SK-N-SH (cell line): ENCODE measurements around the gene ERVMER34-1. TPM values are rescaled to one million over a fixed set of nuclear protein-coding genes. Genes with fewer than 3 reads are reported as not detected.

Experiments used
- CTCF ChIA-PET: fragments of 300-600, 350-600 bp; formaldehyde crosslinking; extraction: SDS; loops from one replicate; lab custom pipeline; 2021; lab: Yijun Ruan, JAX
- POLR2A ChIA-PET: fragments of 350-600 bp; sonication (Branson Sonifier 250); formaldehyde crosslinking; extraction: SDS; loops from one replicate; lab custom pipeline; 2020; ENCODE audit warnings: antibody characterized with exemption, inconsistent platforms; lab: Yijun Ruan, JAX
- DNase-seq: peaks from one replicate; pipeline ENCODE4 v3.0.0; 2012
- H2AFZ ChIP-seq: fragments of 200-600 bp; sonication (generic); 2 replicates; pipeline ENCODE4 v1.8.1; 2016; ENCODE audit warnings: antibody characterized with exemption, mild to moderate bottlenecking, low read depth
- H3F3A ChIP-seq: fragments of 200-600 bp; sonication (generic); replicated peaks from 2 replicates; pipeline ENCODE3; 2016; ENCODE audit warnings: antibody characterized with exemption, mild to moderate bottlenecking; ENCODE audit not compliant: insufficient read depth
- H3K27ac ChIP-seq, 2 experiments: fragments of 200-500 bp in 1 of 2; fragments of 200-600 bp in 1 of 2; sonication (Bioruptor generic) in 1 of 2; sonication (generic), shearing (Covaris generic) in 1 of 2; 2 replicates each; pipeline versions ENCODE4 v1.5.1 to v1.6.1; 2014 to 2016; ENCODE audit warnings: low read depth in 2 of 2, inconsistent platforms in 1 of 2, low read length in 1 of 2, mild to moderate bottlenecking in 1 of 2, mixed read lengths in 1 of 2
- H3K27me3 ChIP-seq: fragments of 200-600 bp; sonication (generic), shearing (Covaris generic); 2 replicates; pipeline ENCODE4 v1.6.1; 2016; ENCODE audit warnings: mixed run types; ENCODE audit not compliant: insufficient read depth
- H3K36me3 ChIP-seq, 2 experiments: fragments of 200-500 bp in 1 of 2; fragments of 200-600 bp in 1 of 2; sonication (Bioruptor generic) in 1 of 2; sonication (generic) in 1 of 2; replicated peaks in 1 of 2; 2 replicates each; pipeline versions ENCODE3 to v1.5.1; 2014 to 2016; ENCODE audit warnings: low read length in 1 of 2, mild to moderate bottlenecking in 1 of 2; ENCODE audit not compliant: insufficient read depth in 2 of 2, control insufficient read depth in 1 of 2
- H3K4me1 ChIP-seq, 2 experiments: fragments of 200-500 bp in 1 of 2; fragments of 200-600 bp in 1 of 2; sonication (Bioruptor generic) in 1 of 2; sonication (generic), shearing (Covaris generic) in 1 of 2; 2 replicates each; pipeline versions ENCODE4 v1.5.1 to v1.6.1; 2014 to 2016; ENCODE audit warnings: low read depth in 1 of 2, low read length in 1 of 2, mixed run types in 1 of 2; ENCODE audit not compliant: insufficient read depth in 2 of 2, control insufficient read depth in 1 of 2
- H3K4me2 ChIP-seq: fragments of 200-600 bp; sonication (generic), shearing (Covaris generic); 2 replicates; pipeline ENCODE4 v1.6.1; 2017; ENCODE audit warnings: mixed run types
- H3K4me3 ChIP-seq, 2 experiments: fragments of 200-500 bp in 1 of 2; fragments of 200-600 bp in 1 of 2; sonication (Bioruptor generic) in 1 of 2; sonication (generic), shearing (Covaris generic) in 1 of 2; 2 replicates each; pipeline versions ENCODE4 v1.5.1 to v1.8.1; 2014 to 2016; ENCODE audit warnings: low read depth in 2 of 2, inconsistent platforms in 1 of 2, low read length in 1 of 2, mild to moderate bottlenecking in 1 of 2, mixed read lengths in 1 of 2, moderate library complexity in 1 of 2
- H3K79me2 ChIP-seq: fragments of 200-600 bp; sonication (generic); 2 replicates; pipeline ENCODE4 v1.8.1; 2017; ENCODE audit warnings: mild to moderate bottlenecking; ENCODE audit not compliant: insufficient read depth
- H3K9ac ChIP-seq: fragments of 200-600 bp; sonication (generic); 2 replicates; pipeline ENCODE4 v1.6.1; 2017; ENCODE audit warnings: mixed run types
- H3K9me2 ChIP-seq: fragments of 200-600 bp; sonication (generic); 2 replicates; pipeline ENCODE4 v1.6.1; 2017; ENCODE audit warnings: mixed run types
- H3K9me3 ChIP-seq: fragments of 200-600 bp; sonication (generic); 2 replicates; pipeline ENCODE4 v1.6.1; 2017; ENCODE audit warnings: mixed run types, mild to moderate bottlenecking, moderate library complexity
- H4K20me1 ChIP-seq: fragments of 200-600 bp; sonication (generic); 2 replicates; pipeline ENCODE4 v1.6.1; 2017; ENCODE audit warnings: mild to moderate bottlenecking, mixed run types; ENCODE audit not compliant: insufficient read depth
- CHD2 ChIP-seq: fragments of 150-350 bp; IDR thresholded peaks from 2 replicates; pipeline ENCODE4 v1.6.1; 2018; ENCODE audit warnings: low read length; ENCODE audit not compliant: partially characterized antibody
- CTCF ChIP-seq: fragments of 200-600 bp; sonication (generic); IDR thresholded peaks from 2 replicates; pipeline ENCODE4 v1.6.1; 2017; ENCODE audit warnings: antibody characterized with exemption, mild to moderate bottlenecking, moderate library complexity
- ELF1 ChIP-seq: IDR thresholded peaks from 2 replicates; pipeline ENCODE4 v1.4.0; 2012
- FOSL2 ChIP-seq: IDR thresholded peaks from 2 replicates; pipeline ENCODE4 v1.4.0; 2012; ENCODE audit warnings: low read depth, mild to moderate bottlenecking, moderate library complexity, borderline replicate concordance
- GABPA ChIP-seq: IDR thresholded peaks from 2 replicates; pipeline ENCODE4 v1.4.0; 2012; ENCODE audit warnings: low read depth, mild to moderate bottlenecking
- GATA2 ChIP-seq: sonication (generic); formaldehyde crosslinking; IDR thresholded peaks from 2 replicates; pipeline ENCODE4 v1.5.0; 2020; ENCODE audit warnings: mild to moderate bottlenecking, missing genetic modification reagents
- MEF2A ChIP-seq: IDR thresholded peaks from 2 replicates; pipeline ENCODE4 v1.4.0; 2012; ENCODE audit warnings: low read depth, borderline replicate concordance
- MXI1 ChIP-seq: IDR thresholded peaks from 2 replicates; pipeline ENCODE4 v1.6.1; 2012; ENCODE audit warnings: mild to moderate bottlenecking, low read depth, low read length, improper control_type of control experiment
- NFIC ChIP-seq: IDR thresholded peaks from 2 replicates; pipeline ENCODE4 v1.4.0; 2012; ENCODE audit warnings: borderline replicate concordance
- RAD21 ChIP-seq: IDR thresholded peaks from 2 replicates; pipeline ENCODE4 v1.6.1; 2012; ENCODE audit warnings: mild to moderate bottlenecking, low read length
- SIN3A ChIP-seq: IDR thresholded peaks from 2 replicates; pipeline ENCODE4 v1.6.1; 2012; ENCODE audit warnings: low read depth, mild to moderate bottlenecking, low read length, moderate library complexity, borderline replicate concordance
- SMC3 ChIP-seq: IDR thresholded peaks from 2 replicates; pipeline ENCODE4 v1.6.1; 2012; ENCODE audit warnings: low read depth, low read length, improper control_type of control experiment
- TCF12 ChIP-seq: IDR thresholded peaks from 2 replicates; pipeline ENCODE4 v1.4.0; 2012
- ZBTB33 ChIP-seq: IDR thresholded peaks from 2 replicates; pipeline ENCODE4 v1.4.0; 2012; ENCODE audit warnings: low read depth, borderline replicate concordance
- WGBS: methylation state at CpG from one replicate; pipeline ENCODE4 v1.1.6; 2017; ENCODE audit warnings: low lambda C conversion rate; 5-methylcytosine and 5-hydroxymethylcytosine counted together
- polyA plus RNA-seq, 3 experiments: library from polyadenylated mRNA; depleted of rRNA; stranded (reverse); fragments of >200 nt; gene quantifications; 2 replicates each; pipeline ENCODE4 v1.2.3, GENCODE V29; 2012
- TF ChIP-seq, protein P1 (sequence below): fragments of 150-350 bp; IDR thresholded peaks from 2 replicates; pipeline ENCODE4 v1.6.1; 2017; ENCODE audit warnings: antibody characterized with exemption, low read length, low read depth, borderline replicate concordance
- TF ChIP-seq, protein P2 (sequence below): IDR thresholded peaks from 2 replicates; pipeline ENCODE4 v1.4.0; 2012; ENCODE audit warnings: low read depth
- TF ChIP-seq, protein P3 (sequence below): IDR thresholded peaks from 2 replicates; pipeline ENCODE4; 2012

Gene ERVMER34-1
- polyA plus RNA-seq, 1 of the 3 experiments (the other 2 are of a cell fraction), result 0.05 TPM

GRCh38 chr4:52788806-52789205, 37.6 kb upstream of the ERVMER34-1 start:
- POLR2A ChIA-PET, result no interaction called here
- no peaks in the 10 kb centered on the region for H3K4me1 ChIP-seq

More at GRCh38 chr4:52788806-52789205, 37.6 kb upstream of the ERVMER34-1 start:
- Histone ChIP-seq H3K27ac (no peak overlapping the region), H3K4me2 (no peak overlapping the region), H3K4me3 (no peak overlapping the region), H3K27me3 (no peaks in the 10 kb centered on the region), H3K9ac (no peak overlapping the region), H3K79me2 (no peaks in the 10 kb centered on the region), H3K9me2 (no peaks in the 10 kb centered on the region), H3F3A (no peaks in the 10 kb centered on the region), H2AFZ (no peak overlapping the region), H3K36me3 (no peaks in the 10 kb centered on the region), H3K9me3 (no peaks in the 10 kb centered on the region), H4K20me1 (no peaks in the 10 kb centered on the region)
- no peak for DNase-seq
- TF ChIP-seq MEF2A, result no peak
- TF ChIP-seq SIN3A, result no peak
- no peak for TF ChIP-seq SMC3
- TF ChIP-seq ZBTB33, result no peak
- TF ChIP-seq TCF12, result no peak
- TF ChIP-seq NFIC, result no peak
- no peak for TF ChIP-seq GATA2 (CRISPR knock-in tag)
- TF ChIP-seq, protein P1, sequence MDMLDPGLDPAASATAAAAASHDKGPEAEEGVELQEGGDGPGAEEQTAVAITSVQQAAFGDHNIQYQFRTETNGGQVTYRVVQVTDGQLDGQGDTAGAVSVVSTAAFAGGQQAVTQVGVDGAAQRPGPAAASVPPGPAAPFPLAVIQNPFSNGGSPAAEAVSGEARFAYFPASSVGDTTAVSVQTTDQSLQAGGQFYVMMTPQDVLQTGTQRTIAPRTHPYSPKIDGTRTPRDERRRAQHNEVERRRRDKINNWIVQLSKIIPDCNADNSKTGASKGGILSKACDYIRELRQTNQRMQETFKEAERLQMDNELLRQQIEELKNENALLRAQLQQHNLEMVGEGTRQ, result no peak
- no peak for TF ChIP-seq CTCF
- TF ChIP-seq, protein P2, sequence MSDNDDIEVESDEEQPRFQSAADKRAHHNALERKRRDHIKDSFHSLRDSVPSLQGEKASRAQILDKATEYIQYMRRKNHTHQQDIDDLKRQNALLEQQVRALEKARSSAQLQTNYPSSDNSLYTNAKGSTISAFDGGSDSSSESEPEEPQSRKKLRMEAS, result no peak
- no peak for TF ChIP-seq GABPA
- TF ChIP-seq, protein P3, sequence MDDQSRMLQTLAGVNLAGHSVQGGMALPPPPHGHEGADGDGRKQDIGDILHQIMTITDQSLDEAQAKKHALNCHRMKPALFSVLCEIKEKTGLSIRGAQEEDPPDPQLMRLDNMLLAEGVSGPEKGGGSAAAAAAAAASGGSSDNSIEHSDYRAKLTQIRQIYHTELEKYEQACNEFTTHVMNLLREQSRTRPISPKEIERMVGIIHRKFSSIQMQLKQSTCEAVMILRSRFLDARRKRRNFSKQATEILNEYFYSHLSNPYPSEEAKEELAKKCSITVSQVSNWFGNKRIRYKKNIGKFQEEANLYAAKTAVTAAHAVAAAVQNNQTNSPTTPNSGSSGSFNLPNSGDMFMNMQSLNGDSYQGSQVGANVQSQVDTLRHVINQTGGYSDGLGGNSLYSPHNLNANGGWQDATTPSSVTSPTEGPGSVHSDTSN, result no peak
- TF ChIP-seq FOSL2, result no peak
- no peak for TF ChIP-seq ELF1
- no peak for TF ChIP-seq CHD2
- TF ChIP-seq MXI1, result no peak
- TF ChIP-seq RAD21, result no peak
- WGBS, result 82% methylated on average over 6 of the region's 6 CpGs
- CTCF ChIA-PET, result interaction anchor here (1.6 kb wide), 1 partner anchor 8 kb away, joined by 4 read pairs; no protein-coding TSS in a partner anchor
